HG02884 (cell line): ENCODE data around the gene HSD11B2.

Source experiments
- ATAC-seq: cut with Tn5 transposase; IDR thresholded peaks from one replicate; pipeline ENCODE4 v1.9.1; 2021; ENCODE audit warnings: mild to moderate bottlenecking, moderate library complexity; ENCODE audit not compliant: unreplicated experiment

Gene HSD11B2

DNA sequence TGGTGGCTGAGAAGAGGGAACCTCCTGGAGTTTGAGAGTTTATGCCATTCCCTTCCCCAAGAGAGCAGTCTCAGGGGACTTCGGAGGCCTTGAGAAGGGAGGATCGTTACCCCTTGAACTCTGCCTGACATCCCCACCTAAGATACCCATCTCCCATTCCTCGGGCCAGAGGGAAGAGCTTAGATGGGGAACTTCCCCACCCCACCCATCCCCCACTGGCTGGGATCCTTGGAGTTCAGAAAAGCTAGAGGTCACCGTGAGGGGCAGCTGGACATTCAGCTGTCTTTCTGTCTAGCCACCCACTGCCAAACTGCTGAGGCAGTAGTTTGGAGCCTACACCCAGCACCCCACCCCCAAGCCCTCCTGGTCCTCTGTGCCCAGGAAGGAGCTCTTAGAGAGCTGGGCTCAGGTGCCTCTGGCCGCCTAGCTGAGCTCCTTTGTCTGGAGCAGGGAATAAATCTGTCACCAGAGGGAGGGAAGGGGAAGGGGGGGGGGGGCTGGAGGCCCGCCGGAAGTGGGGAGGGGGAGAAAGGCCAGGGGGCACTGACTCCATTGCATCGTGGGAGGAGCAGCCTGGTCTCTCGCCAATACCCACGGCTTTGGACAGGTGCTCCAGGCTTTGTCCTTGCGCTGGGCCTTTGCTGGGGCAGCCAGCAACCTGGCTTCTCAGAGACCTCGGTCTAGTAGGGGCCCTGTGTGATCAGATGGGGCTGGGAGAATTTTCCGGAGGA is 1.0 kb downstream of the HSD11B2 start:
- ATAC-seq = no peak

DNA sequence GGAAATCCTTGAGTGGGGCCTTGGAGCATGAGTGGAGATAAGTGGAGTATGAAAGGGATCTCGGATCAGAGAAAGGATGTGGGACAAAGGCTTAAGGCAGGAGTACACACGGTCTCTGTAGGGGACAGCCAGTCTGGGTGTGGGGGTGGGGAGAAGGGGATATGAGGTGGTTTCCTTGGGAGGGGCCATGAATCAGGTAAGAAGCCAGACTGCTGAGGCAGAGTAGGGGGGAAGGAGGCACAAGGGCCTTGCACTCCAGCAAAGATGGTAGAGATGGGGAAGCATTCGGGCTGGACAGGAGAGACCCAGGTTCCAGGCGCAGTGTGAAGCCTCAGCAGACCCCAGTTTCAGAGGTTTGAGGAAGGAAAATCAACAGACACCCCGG is 1.6 kb downstream of the HSD11B2 start:
- no peak for ATAC-seq

DNA sequence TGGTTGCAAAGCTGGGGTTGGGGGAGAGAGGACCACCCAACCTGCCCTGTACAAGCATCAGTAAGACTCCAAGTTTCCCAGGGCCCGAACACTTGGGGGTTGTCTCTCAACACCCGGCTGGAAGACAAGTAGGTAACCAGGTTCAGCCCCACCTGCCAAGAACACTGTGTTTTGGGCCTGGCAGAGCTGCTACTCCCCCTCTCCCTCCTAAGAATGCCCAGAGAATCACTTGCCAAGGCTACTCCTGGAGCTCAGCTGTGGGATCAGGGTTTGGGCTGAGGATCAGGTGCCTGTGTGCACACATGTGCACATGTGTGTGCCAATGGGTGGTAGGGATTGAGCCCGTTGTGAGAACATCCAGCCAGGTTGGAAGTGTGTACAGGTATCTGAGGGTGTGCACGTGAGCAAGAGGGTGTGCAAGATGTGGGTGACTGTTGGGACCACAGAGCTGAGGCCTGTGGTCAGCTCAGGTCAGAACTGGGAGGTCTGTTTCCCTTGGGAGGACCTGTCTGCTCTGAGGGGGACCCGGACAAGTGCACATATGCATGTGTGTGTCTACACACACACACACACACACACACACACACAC is 2.3 kb downstream of the HSD11B2 start:
- ATAC-seq = no peak

DNA sequence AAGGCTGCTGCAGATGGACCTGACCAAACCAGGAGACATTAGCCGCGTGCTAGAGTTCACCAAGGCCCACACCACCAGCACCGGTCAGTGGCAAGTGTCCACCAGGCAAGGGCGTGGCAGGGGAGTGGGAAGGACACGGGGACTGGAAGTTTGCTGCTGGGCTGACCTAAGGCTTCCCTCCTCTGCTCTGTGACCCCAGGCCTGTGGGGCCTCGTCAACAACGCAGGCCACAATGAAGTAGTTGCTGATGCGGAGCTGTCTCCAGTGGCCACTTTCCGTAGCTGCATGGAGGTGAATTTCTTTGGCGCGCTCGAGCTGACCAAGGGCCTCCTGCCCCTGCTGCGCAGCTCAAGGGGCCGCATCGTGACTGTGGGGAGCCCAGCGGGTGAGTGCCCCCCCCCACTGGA is 4.8 kb downstream of the HSD11B2 start:
- no peak for ATAC-seq

DNA sequence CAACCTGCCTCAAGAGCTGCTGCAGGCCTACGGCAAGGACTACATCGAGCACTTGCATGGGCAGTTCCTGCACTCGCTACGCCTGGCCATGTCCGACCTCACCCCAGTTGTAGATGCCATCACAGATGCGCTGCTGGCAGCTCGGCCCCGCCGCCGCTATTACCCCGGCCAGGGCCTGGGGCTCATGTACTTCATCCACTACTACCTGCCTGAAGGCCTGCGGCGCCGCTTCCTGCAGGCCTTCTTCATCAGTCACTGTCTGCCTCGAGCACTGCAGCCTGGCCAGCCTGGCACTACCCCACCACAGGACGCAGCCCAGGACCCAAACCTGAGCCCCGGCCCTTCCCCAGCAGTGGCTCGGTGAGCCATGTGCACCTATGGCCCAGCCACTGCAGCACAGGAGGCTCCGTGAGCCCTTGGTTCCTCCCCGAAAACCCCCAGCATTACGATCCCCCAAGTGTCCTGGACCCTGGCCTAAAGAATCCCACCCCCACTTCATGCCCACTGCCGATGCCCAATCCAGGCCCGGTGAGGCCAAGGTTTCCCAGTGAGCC is 5.8 kb downstream of the HSD11B2 start:
- ATAC-seq = no peak

DNA sequence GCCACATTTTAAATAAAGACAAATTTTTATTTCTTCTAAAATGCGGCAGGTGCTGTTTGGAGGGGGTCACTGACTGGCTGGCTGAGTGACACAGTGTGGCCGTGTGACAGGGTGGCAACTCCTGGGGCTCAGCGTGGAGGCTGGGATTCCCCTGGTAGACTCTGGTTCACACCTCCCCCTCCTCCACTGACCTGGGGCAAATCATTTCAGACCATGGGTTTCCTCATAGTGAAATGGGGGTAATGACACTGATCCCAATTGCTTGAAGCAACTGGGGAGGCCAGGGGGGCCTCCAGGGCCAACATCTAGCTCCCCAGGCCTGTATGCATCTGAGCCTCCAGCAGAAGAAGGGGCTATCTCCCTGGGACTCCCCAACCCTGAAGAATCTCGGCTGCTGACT is 6.6 kb downstream of the HSD11B2 start:
- no peak for ATAC-seq

DNA sequence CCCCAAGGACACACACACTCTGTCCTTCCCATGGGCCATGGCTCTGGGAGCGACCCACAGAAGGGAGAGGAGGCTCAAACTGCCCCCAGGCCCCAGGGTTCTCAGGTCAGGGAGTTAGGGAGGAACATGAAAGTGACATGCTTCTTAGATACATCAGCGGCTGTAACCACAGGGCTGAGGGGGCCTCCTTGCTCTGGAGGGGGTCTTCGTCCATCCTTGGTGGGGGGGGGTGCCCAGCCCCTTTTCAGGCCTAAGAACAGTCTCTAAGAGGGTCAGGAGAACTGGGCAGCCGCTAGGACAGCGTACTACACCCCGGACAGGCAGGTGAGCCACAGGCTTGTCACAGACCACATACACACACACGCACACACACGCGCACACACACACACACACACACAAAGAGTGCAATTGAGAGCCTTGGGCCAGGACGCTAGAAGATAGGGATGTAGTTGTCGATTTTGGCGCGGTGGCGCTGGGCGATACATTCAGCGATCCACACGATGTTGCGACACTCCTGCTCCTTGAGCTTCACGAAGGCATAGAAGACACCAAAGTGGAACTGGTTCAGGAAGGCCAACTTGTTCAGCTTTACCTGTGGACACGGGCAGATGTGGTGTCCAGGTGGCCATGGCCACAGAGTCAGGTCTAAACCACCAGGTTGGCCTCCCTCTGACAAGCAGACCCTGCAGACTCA is 7.3 kb downstream of the HSD11B2 start:
- no peak for ATAC-seq

DNA sequence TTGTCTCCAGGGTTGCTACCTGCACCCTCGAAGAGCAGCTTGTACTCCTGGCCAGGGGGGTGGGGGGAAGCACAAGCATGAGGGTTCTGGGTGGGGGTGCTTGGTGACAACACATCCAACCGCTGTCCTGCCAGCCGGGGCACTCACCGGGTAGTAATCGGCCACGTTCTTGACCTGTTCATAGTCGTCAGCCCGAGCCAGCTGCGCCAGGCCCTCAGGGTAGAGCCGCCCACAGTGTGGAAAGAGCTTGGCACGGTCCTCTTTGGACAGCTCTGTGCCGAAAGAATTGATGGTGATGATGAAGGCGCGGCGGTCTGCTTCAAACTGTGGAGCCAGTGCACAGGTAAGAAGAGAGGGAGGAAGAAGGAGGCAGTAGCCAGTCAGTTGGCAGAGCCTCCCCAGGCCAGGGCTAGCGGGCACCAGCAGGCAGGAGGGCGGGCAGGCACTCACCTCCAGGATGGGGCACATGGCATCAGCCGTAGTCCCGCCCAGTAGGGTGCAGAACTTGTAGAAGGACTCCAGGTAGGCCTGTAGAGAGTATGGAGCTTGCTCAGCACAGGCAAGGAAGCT is 8.0 kb downstream of the HSD11B2 start:
- ATAC-seq = no peak

DNA sequence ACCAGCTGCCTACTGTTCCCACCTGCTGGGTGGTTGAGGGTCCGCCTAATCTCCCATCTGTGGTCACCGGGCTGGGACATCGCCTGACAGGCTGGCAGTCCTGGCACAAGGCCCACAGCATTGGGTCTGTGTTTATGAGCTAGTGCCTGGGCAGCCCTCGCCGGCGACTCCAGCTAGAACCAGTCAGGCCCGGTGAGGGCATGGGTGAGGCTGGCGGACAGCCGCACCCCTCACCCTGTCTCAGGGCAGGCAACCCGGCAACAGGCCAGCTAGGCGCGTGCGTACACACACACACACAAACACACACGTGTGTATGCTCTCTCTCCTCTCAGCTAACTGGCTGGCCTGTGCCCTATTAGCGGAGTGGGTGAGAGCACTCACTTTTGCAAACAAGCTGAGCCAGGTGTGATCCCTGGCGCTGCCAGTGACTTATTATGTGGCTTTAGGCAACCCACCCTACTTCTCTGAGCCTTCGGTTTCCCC is 10.4 kb downstream of the HSD11B2 start:
- no peak for ATAC-seq

DNA sequence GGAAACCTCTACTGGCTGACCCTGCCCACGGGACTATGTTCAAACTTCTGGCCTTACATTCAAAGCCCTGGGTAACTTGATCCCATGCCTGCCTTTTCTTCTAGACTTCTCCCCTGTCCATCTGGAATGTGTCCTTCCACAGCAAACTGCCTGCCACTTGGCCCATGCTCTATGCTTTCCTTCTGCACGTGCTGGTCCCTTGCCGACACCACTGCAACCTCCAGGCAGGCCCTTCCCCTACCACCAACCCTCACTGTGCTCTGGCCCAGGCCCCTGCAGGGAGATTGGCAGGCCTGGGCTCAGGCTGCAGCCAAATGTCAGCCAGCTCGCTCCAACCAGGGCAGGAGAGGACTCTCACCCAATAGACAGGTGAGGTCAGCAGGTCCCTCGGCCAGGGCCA is 11.0 kb downstream of the HSD11B2 start:
- ATAC-seq = no peak

DNA sequence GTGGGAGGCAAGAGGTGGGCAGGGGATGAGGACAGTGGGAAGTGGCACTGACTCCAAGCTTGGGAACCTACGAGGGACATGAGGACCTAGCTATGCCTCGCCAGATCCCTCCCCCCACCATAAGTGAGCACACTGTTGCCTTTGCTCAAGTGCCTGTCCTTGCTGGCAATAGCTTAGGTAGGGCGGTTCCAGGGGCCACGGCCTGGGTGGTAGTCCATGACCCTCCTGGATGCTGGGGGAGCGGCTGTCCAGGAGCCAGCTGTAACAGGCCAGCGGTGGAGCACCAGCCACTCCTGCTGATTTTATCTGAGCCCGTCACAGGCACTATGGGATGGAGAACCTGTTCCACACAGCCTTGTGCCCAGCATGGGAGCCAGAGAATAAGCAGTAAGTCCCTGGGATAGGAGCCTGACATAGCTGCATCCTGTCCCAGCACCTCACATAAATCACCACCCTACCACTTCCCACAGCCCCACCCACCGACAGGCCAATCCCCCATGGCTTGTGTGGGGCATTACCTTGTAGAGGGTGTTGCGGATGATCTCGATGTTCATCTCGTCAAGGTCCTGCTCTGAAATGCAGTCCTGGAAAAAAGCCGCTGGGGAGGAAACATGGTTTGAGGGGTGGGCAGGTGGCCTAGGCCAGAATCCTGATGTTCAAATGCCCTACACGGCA is 11.8 kb downstream of the HSD11B2 start:
- no peak for ATAC-seq

DNA sequence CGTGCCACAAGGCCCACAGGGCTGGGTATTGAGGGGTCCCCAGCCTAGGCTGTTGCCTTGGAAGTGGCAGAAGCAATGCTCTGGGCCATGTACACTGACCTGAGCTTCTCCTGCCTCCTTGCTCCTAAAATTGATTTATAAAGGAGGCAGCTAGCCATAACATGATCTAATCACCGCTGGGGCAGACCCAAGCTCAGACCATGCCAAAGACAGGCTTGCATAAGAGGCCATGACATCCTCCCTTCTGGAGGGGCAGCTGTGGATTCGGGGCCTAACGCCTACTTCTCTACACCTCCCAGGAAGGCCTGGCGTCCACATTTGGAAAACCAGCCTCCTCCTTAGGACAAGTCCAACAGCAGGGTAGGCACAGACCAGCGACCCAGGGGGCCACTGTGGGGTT is 12.3 kb downstream of the HSD11B2 start:
- no peak for ATAC-seq

DNA sequence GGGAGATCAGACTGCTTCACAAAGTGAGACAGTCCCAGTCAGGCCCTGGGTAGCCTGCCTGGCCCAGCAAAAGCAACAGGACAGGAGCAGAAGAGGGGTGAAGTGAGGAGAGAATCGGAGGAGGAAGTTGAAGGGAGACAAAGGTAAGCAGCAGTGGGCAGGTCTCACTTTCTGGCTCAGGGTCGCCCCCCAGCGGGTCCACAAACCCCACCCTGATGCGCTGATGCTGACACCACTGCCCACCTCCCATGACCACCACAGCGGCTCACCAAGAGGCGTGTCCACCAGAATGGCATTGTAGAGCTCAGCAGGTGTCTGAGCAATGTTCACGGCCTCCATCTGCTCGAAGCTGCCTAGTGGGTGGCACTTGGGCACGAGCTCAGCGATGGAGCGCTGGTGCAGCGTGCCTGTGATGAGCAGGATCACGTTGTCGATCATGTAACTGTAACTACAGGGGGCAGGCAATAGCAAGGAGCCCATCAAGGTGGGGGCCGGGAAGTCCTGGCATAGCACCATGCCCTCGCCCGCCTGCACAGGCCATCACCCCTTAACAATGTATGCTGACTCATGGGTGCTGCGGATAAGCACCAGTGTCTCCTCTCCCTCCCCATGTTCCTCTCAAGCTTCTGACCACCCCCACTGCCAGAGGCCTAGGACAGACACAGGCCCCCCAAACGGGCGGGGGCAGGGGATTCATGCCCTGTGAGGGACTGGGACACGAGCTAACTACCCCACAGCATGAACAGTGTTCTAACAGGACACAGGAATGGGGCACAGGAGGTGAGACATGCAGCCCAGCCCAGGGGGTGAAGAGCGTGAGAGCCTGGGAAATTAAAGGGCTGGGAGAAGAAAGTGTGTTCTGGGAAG is 13.6 kb downstream of the HSD11B2 start:
- no peak for ATAC-seq

DNA sequence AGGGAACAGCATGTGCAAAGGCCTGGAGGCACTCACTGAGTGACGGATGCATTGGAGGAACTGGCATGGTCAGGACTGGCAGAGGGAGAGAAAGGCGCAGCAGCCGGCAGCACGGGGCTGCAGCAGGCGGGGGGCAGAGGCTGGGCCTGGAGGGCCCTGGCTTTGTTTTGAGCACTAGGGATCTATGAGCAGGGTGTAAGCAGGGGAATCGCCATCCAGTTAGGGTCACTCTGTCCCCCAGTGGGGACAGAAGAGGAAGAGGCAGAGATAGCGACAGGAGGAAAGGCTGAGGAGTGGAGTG is 14.2 kb downstream of the HSD11B2 start:
- no peak for ATAC-seq

DNA sequence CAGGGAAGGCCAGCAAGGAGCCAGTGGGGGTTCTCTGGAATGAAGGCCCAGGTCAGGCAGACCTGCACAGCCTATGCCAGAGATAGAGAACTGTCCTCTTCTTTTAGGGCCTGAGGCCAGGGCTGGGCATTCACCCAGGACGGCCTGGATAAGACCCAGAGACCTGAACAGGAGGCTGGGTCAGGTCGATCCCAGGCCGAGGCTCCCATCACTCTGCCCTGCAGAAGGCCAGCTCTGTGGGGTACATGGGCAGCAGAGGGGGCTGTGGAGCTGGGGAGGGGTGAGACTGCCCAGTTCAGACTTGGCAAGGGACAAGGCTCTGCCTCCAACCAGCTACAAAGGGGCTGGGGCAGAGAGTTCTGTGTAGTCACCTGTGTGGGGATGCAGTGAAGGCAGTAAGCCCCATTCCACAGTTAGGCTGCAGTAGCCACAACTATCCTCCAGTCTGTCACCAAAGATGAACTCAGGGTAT is 14.6 kb downstream of the HSD11B2 start:
- no peak for ATAC-seq

DNA sequence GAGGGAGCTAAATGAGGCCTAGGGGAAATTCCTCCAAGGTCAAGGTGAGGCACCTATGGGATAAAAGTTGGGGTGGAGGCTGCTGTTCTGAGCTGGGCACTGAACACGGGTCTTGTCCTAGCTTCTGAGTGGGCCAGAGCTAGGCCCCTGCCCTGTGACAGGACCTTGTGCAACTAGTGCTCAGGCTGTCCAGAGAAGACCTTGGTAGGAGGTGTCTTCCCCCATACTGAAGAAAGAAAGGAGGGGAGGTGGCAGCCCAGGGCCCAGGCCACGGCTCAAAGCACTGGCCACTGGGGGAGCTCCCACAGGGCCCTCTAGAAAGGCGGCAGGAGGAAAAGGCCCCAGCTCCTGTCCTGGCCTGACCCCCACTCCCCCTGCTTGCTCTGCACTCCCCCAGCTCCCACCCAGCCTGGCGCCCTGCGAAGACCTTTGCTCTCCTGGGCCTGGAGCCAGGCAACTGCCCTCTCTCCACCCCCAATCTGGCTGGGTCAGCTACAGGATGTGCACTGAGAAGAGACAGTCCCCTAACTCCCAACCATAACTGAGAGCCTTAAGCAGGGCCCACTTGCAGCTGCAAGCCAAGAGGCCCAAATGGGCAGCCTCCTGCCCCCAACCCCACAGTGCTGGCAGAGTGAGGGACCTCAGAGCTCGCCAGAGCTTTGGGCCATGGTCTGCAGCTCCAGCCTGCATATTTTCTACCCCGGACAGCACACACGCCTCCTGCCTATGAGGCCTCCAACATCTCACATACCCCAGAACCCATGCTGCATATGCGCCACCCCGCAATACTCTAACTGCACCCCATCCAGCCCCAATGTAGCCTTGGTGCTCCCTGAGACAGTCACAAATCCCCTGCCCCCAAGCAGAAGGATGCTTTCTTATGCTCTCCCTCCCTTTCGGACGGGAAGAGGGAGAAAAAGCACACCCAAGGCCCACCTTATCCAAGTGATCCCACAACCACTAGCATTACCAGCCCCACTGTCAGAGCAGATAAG is 15.3 kb downstream of the HSD11B2 start:
- ATAC-seq = no peak

DNA sequence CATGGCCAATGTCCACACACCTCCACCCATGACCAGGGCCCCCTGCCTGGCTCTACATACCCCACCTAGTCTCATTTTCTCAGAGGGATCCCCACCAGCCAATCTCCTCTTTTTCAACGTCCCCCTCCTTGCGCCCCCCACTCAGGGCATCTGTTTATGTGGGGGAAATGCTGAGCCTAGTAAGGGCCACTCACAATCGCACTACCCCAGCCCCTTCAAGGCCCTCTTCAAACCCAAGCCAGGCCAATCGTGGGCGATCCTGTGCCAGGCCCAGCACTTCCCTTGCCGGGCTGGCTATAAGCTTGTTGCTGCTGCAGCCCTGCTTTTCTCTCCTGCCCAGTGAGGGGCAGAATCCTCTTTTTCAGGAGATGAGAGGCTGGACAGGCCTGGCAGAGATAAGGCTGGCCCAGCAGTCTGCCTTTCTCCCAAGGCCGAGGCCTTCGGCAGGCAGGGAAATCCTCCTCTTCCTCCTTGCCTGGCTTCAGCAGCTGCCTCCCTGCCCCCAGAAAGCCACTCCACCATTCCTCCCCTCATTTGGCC is 16.1 kb downstream of the HSD11B2 start:
- no peak for ATAC-seq

DNA sequence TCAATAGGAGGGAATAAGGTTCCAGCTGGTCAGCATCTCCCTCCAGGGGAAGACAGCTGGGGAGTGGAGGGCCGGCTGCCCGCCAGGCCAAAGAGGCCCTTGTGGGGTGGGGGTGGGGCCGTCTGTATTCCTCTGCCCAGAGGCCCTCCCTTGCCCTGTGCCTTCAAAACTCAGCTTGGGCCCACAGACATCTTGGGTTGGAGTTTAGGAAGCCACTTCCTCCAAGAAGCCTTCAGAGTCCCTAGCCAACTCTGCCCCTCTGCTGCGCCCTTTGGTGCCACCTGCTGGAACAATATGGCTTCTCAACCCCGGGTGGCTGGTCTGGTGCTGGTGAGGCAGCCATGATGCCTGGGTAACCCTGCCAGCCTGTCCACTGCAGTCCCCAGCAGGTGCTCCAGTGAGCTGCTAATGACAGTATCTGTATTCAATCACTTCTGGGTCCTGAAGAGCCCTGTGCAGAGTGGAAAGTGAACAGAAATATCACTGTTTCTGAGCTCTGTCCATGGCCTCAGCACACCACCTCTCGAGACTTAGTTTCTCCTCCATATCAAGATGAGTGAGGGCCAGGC is 16.7 kb downstream of the HSD11B2 start:
- ATAC-seq = no peak
